Diencephalon (tissue), 1 donor: ENCODE data around the gene TRHDE. TPM values are rescaled to one million over a fixed set of nuclear protein-coding genes. Genes with fewer than 3 reads are reported as not detected.

Experiments
- total RNA-seq: library from RNA; depleted of rRNA; stranded (reverse); fragments of >200 nt; gene quantifications from one replicate; pipeline ENCODE4 v1.2.3, GENCODE V29; 2014

The TRHDE gene, protein sequence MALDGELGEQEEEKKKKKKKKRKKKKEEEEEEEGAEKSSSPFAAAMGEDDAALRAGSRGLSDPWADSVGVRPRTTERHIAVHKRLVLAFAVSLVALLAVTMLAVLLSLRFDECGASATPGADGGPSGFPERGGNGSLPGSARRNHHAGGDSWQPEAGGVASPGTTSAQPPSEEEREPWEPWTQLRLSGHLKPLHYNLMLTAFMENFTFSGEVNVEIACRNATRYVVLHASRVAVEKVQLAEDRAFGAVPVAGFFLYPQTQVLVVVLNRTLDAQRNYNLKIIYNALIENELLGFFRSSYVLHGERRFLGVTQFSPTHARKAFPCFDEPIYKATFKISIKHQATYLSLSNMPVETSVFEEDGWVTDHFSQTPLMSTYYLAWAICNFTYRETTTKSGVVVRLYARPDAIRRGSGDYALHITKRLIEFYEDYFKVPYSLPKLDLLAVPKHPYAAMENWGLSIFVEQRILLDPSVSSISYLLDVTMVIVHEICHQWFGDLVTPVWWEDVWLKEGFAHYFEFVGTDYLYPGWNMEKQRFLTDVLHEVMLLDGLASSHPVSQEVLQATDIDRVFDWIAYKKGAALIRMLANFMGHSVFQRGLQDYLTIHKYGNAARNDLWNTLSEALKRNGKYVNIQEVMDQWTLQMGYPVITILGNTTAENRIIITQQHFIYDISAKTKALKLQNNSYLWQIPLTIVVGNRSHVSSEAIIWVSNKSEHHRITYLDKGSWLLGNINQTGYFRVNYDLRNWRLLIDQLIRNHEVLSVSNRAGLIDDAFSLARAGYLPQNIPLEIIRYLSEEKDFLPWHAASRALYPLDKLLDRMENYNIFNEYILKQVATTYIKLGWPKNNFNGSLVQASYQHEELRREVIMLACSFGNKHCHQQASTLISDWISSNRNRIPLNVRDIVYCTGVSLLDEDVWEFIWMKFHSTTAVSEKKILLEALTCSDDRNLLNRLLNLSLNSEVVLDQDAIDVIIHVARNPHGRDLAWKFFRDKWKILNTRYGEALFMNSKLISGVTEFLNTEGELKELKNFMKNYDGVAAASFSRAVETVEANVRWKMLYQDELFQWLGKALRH
- 24.2 TPM for total RNA-seq

DNA sequence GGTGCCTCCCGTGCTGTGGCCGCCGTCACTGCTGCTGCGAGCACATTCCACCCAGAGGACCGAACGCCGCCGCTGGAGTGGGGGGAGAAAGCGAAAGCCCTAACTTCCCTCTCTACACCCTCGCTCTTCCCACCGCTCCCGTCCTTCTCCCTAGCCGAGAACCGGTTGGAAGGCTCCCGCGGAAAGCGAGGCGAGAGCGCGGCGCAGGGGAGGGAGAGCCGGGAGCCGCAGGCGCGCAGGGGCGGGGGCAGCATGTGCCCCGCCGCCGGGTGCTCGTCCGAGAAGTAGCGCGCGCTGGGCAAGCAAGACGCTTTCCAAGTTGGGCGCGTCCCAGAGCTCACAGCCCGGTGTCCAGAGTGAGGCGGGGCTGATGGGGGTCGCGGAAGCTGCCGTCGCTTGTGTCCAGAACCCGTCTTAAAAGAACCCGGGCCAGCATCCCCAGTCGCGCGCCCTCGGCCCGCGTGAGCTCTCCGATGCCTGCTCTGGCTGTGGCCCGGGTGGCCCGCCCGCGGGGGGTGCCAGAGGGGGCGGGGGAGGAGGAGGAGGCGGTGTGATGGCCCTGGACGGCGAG, at the start of gene TRHDE:
Gene TRHDE (plus strand): TSS at position 280 of the 571 bp plus-strand sequence. CDS start 274 bp downstream, at position 554.

